IMR-90 (cell line): ENCODE results near the gene HERC4. TPM values are rescaled to one million over a fixed set of nuclear protein-coding genes. Genes with fewer than 3 reads are reported as not detected.

Source experiments
- ATAC-seq: fragments of 200-7000 bp; cut with Tn5 transposase; 2 replicates; pipeline ENCODE4 v1.9.1; 2020; ENCODE audit warnings: low read depth, mild to moderate bottlenecking, moderate library complexity
- BruUV-seq: library from RNA; stranded (reverse); fragments of 400-500 nt; replicated peaks from 2 replicates; lab custom pipeline; 2021; lab: Mats Ljungman, UMichigan
- CTCF ChIA-PET: fragments of 300-600 bp; formaldehyde crosslinking; extraction: SDS; loops from one replicate; lab custom pipeline; 2021; ENCODE audit warnings: antibody characterized with exemption; lab: Yijun Ruan, JAX
- POLR2A ChIA-PET: fragments of 300-600 bp; sonication (Branson Sonifier 250); formaldehyde crosslinking; loops from one replicate; lab custom pipeline; 2022; ENCODE audit warnings: antibody characterized with exemption; ENCODE audit not compliant: unreplicated experiment; lab: Charles Lee
- DNase-seq: peaks from one replicate; pipeline ENCODE4 v3.0.0; 2013
- H2AFZ ChIP-seq: replicated peaks from 2 replicates; pipeline ENCODE3; 2013; ENCODE audit warnings: low read length, mild to moderate bottlenecking; ENCODE audit not compliant: poor library complexity
- H2AK5ac ChIP-seq: 2 replicates; pipeline ENCODE4 v1.6.1; 2013; ENCODE audit warnings: low read depth, low read length, inconsistent platforms
- H2AK9ac ChIP-seq: replicated peaks from 2 replicates; pipeline ENCODE3; 2013; ENCODE audit warnings: mild to moderate bottlenecking, low read depth, low read length, moderate library complexity; ENCODE audit not compliant: poor library complexity
- H2BK120ac ChIP-seq: 2 replicates; pipeline ENCODE4 v1.6.1; 2013; ENCODE audit warnings: low read depth, low read length, inconsistent platforms
- H2BK15ac ChIP-seq: 3 replicates; pipeline ENCODE4 v1.6.1; 2013; ENCODE audit warnings: low read depth, low read length, inconsistent platforms
- H2BK20ac ChIP-seq: 2 replicates; pipeline ENCODE4 v1.6.1; 2013; ENCODE audit warnings: low read depth, mild to moderate bottlenecking, inconsistent platforms, low read length, moderate library complexity
- H2BK5ac ChIP-seq: 2 replicates; pipeline ENCODE4 v1.6.1; 2013; ENCODE audit warnings: mild to moderate bottlenecking, low read depth, low read length, inconsistent platforms; ENCODE audit not compliant: poor library complexity, severe bottlenecking
- H3K14ac ChIP-seq: replicated peaks from 2 replicates; pipeline ENCODE4 v1.6.1; 2013; ENCODE audit warnings: low read depth, low read length, inconsistent platforms
- H3K18ac ChIP-seq: 2 replicates; pipeline ENCODE4 v1.6.1; 2013; ENCODE audit warnings: low read depth, low read length, control low read depth
- H3K23ac ChIP-seq: 2 replicates; pipeline ENCODE4 v1.6.1; 2013; ENCODE audit warnings: low read depth, low read length, inconsistent platforms
- H3K27ac ChIP-seq: 2 replicates; pipeline ENCODE4 v1.5.1; 2013; ENCODE audit warnings: mild to moderate bottlenecking, control low read depth, low read length; ENCODE audit not compliant: insufficient read depth
- H3K27me3 ChIP-seq: 2 replicates; pipeline ENCODE4 v1.6.1; 2013; ENCODE audit warnings: low read length; ENCODE audit not compliant: control insufficient read depth, insufficient read depth
- H3K36me3 ChIP-seq: 2 replicates; pipeline ENCODE4 v1.6.1; 2013; ENCODE audit warnings: low read length, mixed read lengths; ENCODE audit not compliant: control insufficient read depth, insufficient read depth
- H3K4ac ChIP-seq: 2 replicates; pipeline ENCODE4 v1.6.1; 2013; ENCODE audit warnings: low read depth, low read length, inconsistent platforms
- H3K4me1 ChIP-seq: 2 replicates; pipeline ENCODE4 v1.6.1; 2013; ENCODE audit warnings: low read length, mixed read lengths; ENCODE audit not compliant: control insufficient read depth, insufficient read depth
- H3K4me2 ChIP-seq: 2 replicates; pipeline ENCODE4 v1.6.1; 2013; ENCODE audit warnings: low read depth, mild to moderate bottlenecking, control low read depth, low read length, moderate library complexity
- H3K4me3 ChIP-seq: 2 replicates; pipeline ENCODE4 v1.5.1; 2013; ENCODE audit warnings: low read depth, mild to moderate bottlenecking, control low read depth, low read length, moderate library complexity; ENCODE audit not compliant: insufficient read depth
- H3K56ac ChIP-seq: 2 replicates; pipeline ENCODE4 v1.6.1; 2013; ENCODE audit warnings: low read length, inconsistent platforms; ENCODE audit not compliant: insufficient read depth; ENCODE audit errors: extremely low read depth
- H3K79me1 ChIP-seq, 2 experiments: 2 replicates each; pipeline ENCODE4 v1.6.1; 2013; ENCODE audit warnings: low read length in 2 of 2, inconsistent platforms in 1 of 2, low read depth in 1 of 2
- H3K9ac ChIP-seq: 2 replicates; pipeline ENCODE4 v1.6.1; 2013; ENCODE audit warnings: low read depth, low read length, control low read depth
- H3K9me1 ChIP-seq: 2 replicates; pipeline ENCODE4 v1.6.1; 2013; ENCODE audit warnings: low read length, inconsistent platforms; ENCODE audit not compliant: insufficient read depth
- H3K9me3 ChIP-seq: 2 replicates; pipeline ENCODE4 v1.6.1; 2013; ENCODE audit warnings: low read length; ENCODE audit not compliant: control insufficient read depth, insufficient read depth
- H4K20me1 ChIP-seq: 2 replicates; pipeline ENCODE4 v1.6.1; 2013; ENCODE audit warnings: low read length, inconsistent platforms; ENCODE audit not compliant: insufficient read depth
- H4K5ac ChIP-seq: 2 replicates; pipeline ENCODE4 v1.6.1; 2013; ENCODE audit warnings: mild to moderate bottlenecking, low read depth, low read length, control low read depth
- H4K8ac ChIP-seq, 2 experiments: 2 replicates each; pipeline ENCODE4 v1.6.1; 2013; ENCODE audit warnings: low read depth in 2 of 2, low read length in 2 of 2, control low read depth in 1 of 2, inconsistent platforms in 1 of 2
- H4K91ac ChIP-seq: 2 replicates; pipeline ENCODE4 v1.6.1; 2013; ENCODE audit warnings: low read depth, low read length, inconsistent platforms; ENCODE audit not compliant: insufficient read depth
- BHLHE40 ChIP-seq: fragments of 150-350 bp; IDR thresholded peaks from 2 replicates; pipeline ENCODE4 v1.6.1; 2016; ENCODE audit warnings: mild to moderate bottlenecking, low read depth, low read length
- CEBPB ChIP-seq: IDR thresholded peaks from 2 replicates; pipeline ENCODE4 v1.6.1; 2012; ENCODE audit warnings: low read depth, low read length, improper control_type of control experiment
- CHD1 ChIP-seq: IDR thresholded peaks from 2 replicates; pipeline ENCODE4 v1.6.1; 2012; ENCODE audit warnings: low read depth, low read length, improper control_type of control experiment
- CTCF ChIP-seq: conservative IDR thresholded peaks from 2 replicates; pipeline ENCODE4 v1.5.1; 2012; ENCODE audit warnings: mild to moderate bottlenecking, low read depth, low read length, improper control_type of control experiment
- ELK1 ChIP-seq: fragments of 150-350 bp; IDR thresholded peaks from 2 replicates; pipeline ENCODE4 v1.6.1; 2016; ENCODE audit warnings: low read depth, mild to moderate bottlenecking, low read length, moderate library complexity, borderline replicate concordance
- FOS ChIP-seq: fragments of 150-350 bp; IDR thresholded peaks from 2 replicates; pipeline ENCODE4 v1.6.1; 2016; ENCODE audit warnings: low read depth, low read length
- MAFK ChIP-seq: IDR thresholded peaks from 2 replicates; pipeline ENCODE4 v1.6.1; 2012; ENCODE audit warnings: low read depth, low read length, improper control_type of control experiment
- MAZ ChIP-seq: IDR thresholded peaks from 2 replicates; pipeline ENCODE4 v1.6.1; 2012; ENCODE audit warnings: low read depth, mild to moderate bottlenecking, low read length, improper control_type of control experiment, moderate library complexity, borderline replicate concordance
- MXI1 ChIP-seq: IDR thresholded peaks from 2 replicates; pipeline ENCODE4 v1.6.1; 2012; ENCODE audit warnings: low read depth, mild to moderate bottlenecking, low read length, moderate library complexity, borderline replicate concordance
- NFE2L2 ChIP-seq: fragments of 150-350 bp; IDR thresholded peaks from 2 replicates; pipeline ENCODE4 v1.6.1; 2016; ENCODE audit warnings: low read depth, mild to moderate bottlenecking, low read length
- POLR2A ChIP-seq: IDR thresholded peaks from 2 replicates; pipeline ENCODE4 v1.6.1; 2012; ENCODE audit warnings: mild to moderate bottlenecking, low read depth, low read length
- RAD21 ChIP-seq: IDR thresholded peaks from 2 replicates; pipeline ENCODE4 v1.6.1; 2012; ENCODE audit warnings: low read length, improper control_type of control experiment
- RCOR1 ChIP-seq: IDR thresholded peaks from 2 replicates; pipeline ENCODE4 v1.6.1; 2012; ENCODE audit warnings: mild to moderate bottlenecking, low read length, improper control_type of control experiment; ENCODE audit not compliant: insufficient replicate concordance
- RFX5 ChIP-seq: IDR thresholded peaks from 2 replicates; pipeline ENCODE4 v1.8.0; 2012; ENCODE audit warnings: low read depth, mild to moderate bottlenecking, low read length, moderate library complexity
- SMC3 ChIP-seq: fragments of 150-350 bp; IDR thresholded peaks from 2 replicates; pipeline ENCODE4 v1.6.1; 2016; ENCODE audit warnings: low read depth, mild to moderate bottlenecking, antibody characterized with exemption, low read length, moderate library complexity
- USF2 ChIP-seq: fragments of 150-350 bp; IDR thresholded peaks from 2 replicates; pipeline ENCODE4 v1.6.1; 2017; ENCODE audit warnings: mild to moderate bottlenecking, antibody characterized with exemption, low read length, low read depth
- WGBS, 2 experiments: methylation state at CpG; one replicate each; pipeline versions ENCODE4 v1.1.5 to v1.1.7; 2013; ENCODE audit warnings: missing lambda C conversion rate in 2 of 2; ENCODE audit not compliant: insufficient read length in 1 of 2; ENCODE audit errors: extremely low coverage in 2 of 2; 5-methylcytosine and 5-hydroxymethylcytosine counted together
- dilution Hi-C: fragments of 300-500 bp; cut with HindIII; formaldehyde crosslinking; loops from one replicate; pipeline ENCODE4 v1.14.3; 2018; ENCODE audit warnings: low sequenced_read_pairs; ENCODE audit not compliant: unreplicated experiment
- in situ Hi-C: fragments of 300-500 bp; cut with MboI; formaldehyde crosslinking; loops from 3 replicates; pipeline ENCODE4 v1.14.3; 2019; ENCODE audit warnings: low sequenced_read_pairs, inconsistent platforms, mixed read lengths
- intact Hi-C: fragments of 100-400 bp; cut with micrococcal nuclease; formaldehyde crosslinking; loops from 2 replicates; pipeline ENCODE4 v1.10.0; 2022
- polyA plus RNA-seq, 3 experiments: library from polyadenylated mRNA; depleted of rRNA; stranded (reverse); fragments of >200 nt; gene quantifications; 2 replicates each; pipeline ENCODE4 v1.2.3, GENCODE V29; 2012; ENCODE audit warnings: low replicate concordance in 1 of 3
- total RNA-seq: library from RNA; depleted of rRNA; stranded (reverse); fragments of >200 nt; gene quantifications from 2 replicates; pipeline ENCODE4 v1.2.3, GENCODE V29; 2012

The HERC4 gene
- total and polyA plus RNA-seq, 2 of the 4 experiments (the other 2 are of a cell fraction): 66.6 to 92.8 TPM

- no peak for DNase-seq
- no peak overlapping the region for H2AFZ ChIP-seq
Measured at GRCh38 chr10:67923551-67923950, 151.5 kb downstream of the HERC4 start.

More at GRCh38 chr10:67923551-67923950, 151.5 kb downstream of the HERC4 start:
- no peak for ATAC-seq
- H3K18ac ChIP-seq: no peak overlapping the region
- no peak overlapping the region for H2BK15ac ChIP-seq
- dilution Hi-C loops (no loop called here), in situ Hi-C loops (no loop called here), intact Hi-C loops (no loop called here)
- H2AK9ac ChIP-seq: no peak overlapping the region
- no peak overlapping the region for H3K23ac ChIP-seq
- H4K5ac ChIP-seq: no peak overlapping the region
- H3K4ac ChIP-seq: no peak overlapping the region
- no peak overlapping the region for H4K8ac ChIP-seq
- no peak overlapping the region for H4K91ac ChIP-seq
- H2BK5ac ChIP-seq: no peak overlapping the region
- no peaks in the 10 kb centered on the region for H3K9me3 ChIP-seq
- ChIA-PET POLR2A (interaction anchor here (1.0 kb wide), 1 partner anchor 11 kb away, joined by 3 read pairs; no protein-coding TSS in a partner anchor), CTCF (no interaction called here)
- H2BK20ac ChIP-seq: no peak overlapping the region
- no peak overlapping the region for H3K4me3 ChIP-seq
- no peaks in the 10 kb centered on the region for H3K27me3 ChIP-seq
- H3K36me3 ChIP-seq: peaks cover 27% of the 10 kb centered on the region
- no peaks in the 10 kb centered on the region for H4K20me1 ChIP-seq
- no peak overlapping the region for H3K9ac ChIP-seq
- H3K56ac ChIP-seq: no peak overlapping the region
- TF ChIP-seq MAZ (no peak), FOS (no peak), RAD21 (no peak), CEBPB (no peak), CTCF (no peak), RFX5 (no peak), POLR2A (no peak), SMC3 (no peak), BHLHE40 (no peak), MAFK (no peak), MXI1 (no peak), ELK1 (no peak), RCOR1 (no peak), USF2 (no peak), CHD1 (no peak), NFE2L2 (no peak)
- H3K27ac ChIP-seq: no peak overlapping the region
- no TSS peak for BruUV-seq
- no peaks in the 10 kb centered on the region for H3K9me1 ChIP-seq
- peaks cover 16 to 26% of the 10 kb centered on the region in 2 experiments; a peak in 2 of 4 replicates for H3K79me1 ChIP-seq
- H3K4me1 ChIP-seq: peaks cover 4% of the 10 kb centered on the region; the same call in 1 of the 2 replicates
- WGBS, 2 experiments: no CpG with 5 or more reads among the region's 5 CpGs
- no peak overlapping the region for H3K14ac ChIP-seq
- no peak overlapping the region for H2BK120ac ChIP-seq
- no peak overlapping the region for H3K4me2 ChIP-seq
- no peak overlapping the region for H2AK5ac ChIP-seq
